Thymus (tissue), 11 donors: ENCODE results near the gene RAB8B. TPM values are rescaled to one million over a fixed set of nuclear protein-coding genes. Genes with fewer than 3 reads are reported as not detected.
A peak's percentile ranks its signal among the peaks of the same experiment; 100 is the strongest.
"Not testable (repeated sequence)": the region's sequence is repeated elsewhere in the genome, so short reads cannot be mapped to it uniquely, and the experiment has no call there.

Experiments
- DNase-seq, 9 donors: peaks; one replicate each; pipeline ENCODE4 v3.0.0-alpha.2; 2013; ENCODE audit warnings: low spot score in 9 of 9, low read depth in 6 of 9, missing footprints in 1 of 9
- H3K27ac ChIP-seq, 2 donors: one replicate each; pipeline ENCODE4 v1.5.1; 2013; ENCODE audit warnings: control low read depth in 1 of 2, low read depth in 1 of 2, low read length in 1 of 2, mild to moderate bottlenecking in 1 of 2, moderate library complexity in 1 of 2
- H3K27me3 ChIP-seq, 2 donors: one replicate each; pipeline ENCODE4 v1.5.1; 2013; ENCODE audit warnings: low read length in 1 of 2; ENCODE audit not compliant: control insufficient read depth in 2 of 2, insufficient read depth in 1 of 2
- H3K36me3 ChIP-seq, 2 donors: one replicate each; pipeline ENCODE4 v1.5.1; 2013; ENCODE audit warnings: low read length in 1 of 2, mild to moderate bottlenecking in 1 of 2, moderate library complexity in 1 of 2; ENCODE audit not compliant: control insufficient read depth in 2 of 2, insufficient read depth in 2 of 2
- H3K4me1 ChIP-seq, 2 donors: one replicate each; pipeline ENCODE4 v1.5.1; 2013; ENCODE audit warnings: low read length in 2 of 2; ENCODE audit not compliant: control insufficient read depth in 2 of 2, insufficient read depth in 2 of 2
- H3K4me3 ChIP-seq, 2 donors: one replicate each; pipeline ENCODE4 v1.5.1; 2013; ENCODE audit warnings: low read length in 2 of 2, control low read depth in 1 of 2, mild to moderate bottlenecking in 1 of 2
- H3K9me3 ChIP-seq, 2 donors: one replicate each; pipeline ENCODE4 v1.5.1; 2013; ENCODE audit warnings: low read length in 1 of 2, mild to moderate bottlenecking in 1 of 2; ENCODE audit not compliant: control insufficient read depth in 2 of 2, insufficient read depth in 1 of 2
- WGBS: extraction: QIAGEN DNeasy Blood & Tissue Kit; methylation state at CpG from one replicate; pipeline ENCODE4 v1.1.7; 2013; 5-methylcytosine and 5-hydroxymethylcytosine counted together
- polyA plus RNA-seq: library from polyadenylated mRNA; stranded (reverse); fragments of 200-250 nt; gene quantifications from one replicate; pipeline ENCODE4 v1.2.3, GENCODE V29; 2013
- total RNA-seq: library from RNA; stranded (reverse); fragments of 120-200 nt; gene quantifications from one replicate; pipeline ENCODE4 v1.2.4, GENCODE V29; 2013
- donor health status: healthy.

Gene RAB8B
- total and polyA plus RNA-seq, 2 donors, result 28.5 to 63.9 TPM

GRCh38 chr15:63236272-63236671 is 46.9 kb downstream of the RAB8B start:
- DNase-seq, result no peak

GRCh38 chr15:63237086-63237485 is 47.7 kb downstream of the RAB8B start:
- 70% methylated on average over 1 of the region's 1 CpG for WGBS
- not testable (repeated sequence) for DNase-seq, H3K4me3 ChIP-seq, H3K27ac ChIP-seq, H3K36me3 ChIP-seq, H3K27me3 ChIP-seq, H3K9me3 ChIP-seq
- peaks cover 10 to 14% of the 10 kb centered on the region in 2 donors for H3K4me1 ChIP-seq

More at GRCh38 chr15:63236272-63236671, 46.9 kb downstream of the RAB8B start:
- Histone ChIP-seq H3K9me3 (no peaks in the 10 kb centered on the region), H3K4me1 (peaks cover 10 to 14% of the 10 kb centered on the region in 2 donors), H3K27me3 (no peaks in the 10 kb centered on the region), H3K36me3 (no peaks in the 10 kb centered on the region), H3K27ac (no peak overlapping the region), H3K4me3 (no peak overlapping the region)

GRCh38 chr15:63238171-63238570 is 48.8 kb downstream of the RAB8B start:
- Histone ChIP-seq H3K9me3 (no peaks in the 10 kb centered on the region), H3K27me3 (no peaks in the 10 kb centered on the region), H3K4me3 (no peak overlapping the region), H3K27ac (no peak overlapping the region), H3K4me1 (peaks cover 6 to 10% of the 10 kb centered on the region in 2 donors), H3K36me3 (no peaks in the 10 kb centered on the region)
- DNase-seq, result no peak

GRCh38 chr15:63238796-63239195 is 49.4 kb downstream of the RAB8B start:
- Histone ChIP-seq H3K4me3 (no peak overlapping the region), H3K27me3 (no peaks in the 10 kb centered on the region), H3K4me1 (peaks cover 6 to 10% of the 10 kb centered on the region in 2 donors), H3K9me3 (no peaks in the 10 kb centered on the region), H3K27ac (no peak overlapping the region), H3K36me3 (no peaks in the 10 kb centered on the region)
- DNase-seq, result no peak
- WGBS, result 93% methylated on average over 1 of the region's 1 CpG

GRCh38 chr15:63240109-63240508 is 50.7 kb downstream of the RAB8B start:
- no peaks in the 10 kb centered on the region for H3K27me3 ChIP-seq
- no peak for DNase-seq
- H3K4me1 ChIP-seq, result peaks cover 0 to 6% of the 10 kb centered on the region in 2 donors
- H3K27ac ChIP-seq, result peak overlapping the region in 1 of 2 donors; percentile 15
- no peaks in the 10 kb centered on the region for H3K36me3 ChIP-seq
- WGBS, result 93% methylated on average over 3 of the region's 3 CpGs
- no peak overlapping the region for H3K4me3 ChIP-seq
- no peaks in the 10 kb centered on the region for H3K9me3 ChIP-seq

GRCh38 chr15:63241316-63241715 is 51.9 kb downstream of the RAB8B start:
- 97% methylated on average over 1 of the region's 1 CpG for WGBS
- peaks cover 3 to 5% of the 10 kb centered on the region in 2 donors for H3K36me3 ChIP-seq
- no peak overlapping the region for H3K27ac ChIP-seq
- no peak overlapping the region for H3K4me3 ChIP-seq
- no peaks in the 10 kb centered on the region for H3K9me3 ChIP-seq
- peaks cover 0 to 6% of the 10 kb centered on the region in 2 donors for H3K4me1 ChIP-seq
- no peak for DNase-seq
- H3K27me3 ChIP-seq, result no peaks in the 10 kb centered on the region

GRCh38 chr15:63243101-63243500 is 53.7 kb downstream of the RAB8B start:
- H3K4me3 ChIP-seq, result no peak overlapping the region
- H3K27ac ChIP-seq, result no peak overlapping the region
- no peaks in the 10 kb centered on the region for H3K27me3 ChIP-seq
- peaks cover 17 to 20% of the 10 kb centered on the region in 2 donors for H3K36me3 ChIP-seq
- WGBS, result 100% methylated on average over 1 of the region's 1 CpG
- no peak for DNase-seq
- peaks cover 0 to 6% of the 10 kb centered on the region in 2 donors for H3K4me1 ChIP-seq
- no peaks in the 10 kb centered on the region for H3K9me3 ChIP-seq

- Histone ChIP-seq H3K9me3 (no peaks in the 10 kb centered on the region), H3K27ac (no peak overlapping the region), H3K36me3 (peaks cover 17 to 20% of the 10 kb centered on the region in 2 donors), H3K4me1 (peaks cover 0 to 6% of the 10 kb centered on the region in 2 donors), H3K4me3 (no peak overlapping the region), H3K27me3 (no peaks in the 10 kb centered on the region)
- DNase-seq, result no peak
- 88% methylated on average over 1 of the region's 1 CpG for WGBS
Measured at GRCh38 chr15:63243776-63244175, 54.4 kb downstream of the RAB8B start.

GRCh38 chr15:63244399-63244798 is 55.0 kb downstream of the RAB8B start:
- Histone ChIP-seq H3K9me3 (no peaks in the 10 kb centered on the region), H3K27ac (peak overlapping the region in 1 of 2 donors; percentile 8), H3K36me3 (peaks cover 17 to 20% of the 10 kb centered on the region in 2 donors), H3K4me1 (peaks cover 0 to 6% of the 10 kb centered on the region in 2 donors), H3K4me3 (no peak overlapping the region), H3K27me3 (no peaks in the 10 kb centered on the region)
- DNase-seq, result no peak
- WGBS, result 95% methylated on average over 4 of the region's 4 CpGs
